RWPE1 (cell line): ENCODE data around the gene ADGRD1.

Source experiments
- CTCF ChIA-PET: fragments of 350-600 bp; sonication (Branson Sonifier 250); formaldehyde crosslinking; extraction: SDS; loops from one replicate; lab custom pipeline; 2021; lab: Yijun Ruan, JAX
- POLR2A ChIA-PET: fragments of 400-600 bp; formaldehyde crosslinking; extraction: SDS; loops from one replicate; lab custom pipeline; 2020; ENCODE audit warnings: antibody characterized with exemption; ENCODE audit not compliant: low non-redundant PET; lab: Yijun Ruan, JAX
- DNase-seq: peaks from one replicate; pipeline ENCODE4 v3.0.0; 2012; ENCODE audit warnings: low spot score
- H3K27ac ChIP-seq: fragments of 450-650 bp; 2 replicates; pipeline ENCODE4 v1.5.1; 2017
- CTCF ChIP-seq: fragments of 450-650 bp; conservative IDR thresholded peaks from 2 replicates; pipeline ENCODE4 v1.5.1; 2017; ENCODE audit warnings: low read depth, mild to moderate bottlenecking

The ADGRD1 gene

GRCh38 chr12:130971925-130972585 is 18.3 kb downstream of the ADGRD1 start:
- ChIA-PET CTCF (interaction anchor here (0.6 to 0.7 kb wide), 2 partner anchors 132 to 160 kb away, joined by 3 read pairs; no protein-coding TSS in a partner anchor), POLR2A (no interaction called here)
- no peak overlapping the region for H3K27ac ChIP-seq
- TF ChIP-seq CTCF = no peak
- DNase-seq = no peak

GRCh38 chr12:130972586-130972950 is 18.9 kb downstream of the ADGRD1 start:
- CTCF ChIA-PET = no interaction called here
- no peak for DNase-seq
- POLR2A ChIA-PET = no interaction called here
- no peak overlapping the region for H3K27ac ChIP-seq
- TF ChIP-seq CTCF = no peak

GRCh38 chr12:130973109-130973508 is 19.4 kb downstream of the ADGRD1 start:
- ChIA-PET POLR2A (no interaction called here), CTCF (no interaction called here)
- DNase-seq = no peak
- no peak for TF ChIP-seq CTCF
- no peak overlapping the region for H3K27ac ChIP-seq

- CTCF ChIA-PET = no interaction called here
- TF ChIP-seq CTCF = no peak
- DNase-seq = no peak
- H3K27ac ChIP-seq = no peak overlapping the region
- POLR2A ChIA-PET = no interaction called here
Measured at GRCh38 chr12:130973906-130974305, 20.2 kb downstream of the ADGRD1 start.

- no peak overlapping the region for H3K27ac ChIP-seq
- no peak for DNase-seq
- ChIA-PET CTCF (no interaction called here), POLR2A (no interaction called here)
- no peak for TF ChIP-seq CTCF
Measured at GRCh38 chr12:130975116-130975515, 21.4 kb downstream of the ADGRD1 start.

- DNase-seq = no peak
- no peak overlapping the region for H3K27ac ChIP-seq
- CTCF ChIA-PET = no interaction called here
- TF ChIP-seq CTCF = no peak
- POLR2A ChIA-PET = no interaction called here
Measured at GRCh38 chr12:130976171-130976720, 22.5 kb downstream of the ADGRD1 start.
